GM23338 (cell line): ENCODE data around the gene DIDO1. TPM values are rescaled to one million over a fixed set of nuclear protein-coding genes. Genes with fewer than 3 reads are reported as not detected.

Source experiments
- ATAC-seq: fragments of 200-7000 bp; cut with Tn5 transposase; 3 replicates; pipeline ENCODE4 v1.9.1; 2020
- DNase-seq: peaks from one replicate; pipeline ENCODE4 v3.0.0-alpha.2; 2015; ENCODE audit warnings: low spot score
- H2AFZ ChIP-seq: fragments of 200-600 bp; sonication (generic); 2 replicates; pipeline ENCODE4 v1.8.0; 2016; ENCODE audit warnings: antibody characterized with exemption, mild to moderate bottlenecking, moderate library complexity
- H3F3A ChIP-seq: fragments of 200-600 bp; sonication (generic); replicated peaks from 2 replicates; pipeline ENCODE4 v1.8.0; 2017; ENCODE audit warnings: antibody characterized with exemption, mixed run types, low read depth
- H3K27ac ChIP-seq: fragments of 200-600 bp; sonication (generic); 2 replicates; pipeline ENCODE4 v1.6.1; 2016; ENCODE audit warnings: low read depth
- H3K27me3 ChIP-seq: fragments of 200-600 bp; sonication (generic); 2 replicates; pipeline ENCODE4 v1.8.0; 2016; ENCODE audit warnings: mild to moderate bottlenecking, mixed run types, moderate library complexity; ENCODE audit not compliant: insufficient read depth
- H3K36me3 ChIP-seq: fragments of 200-600 bp; sonication (generic); 2 replicates; pipeline ENCODE4 v1.8.0; 2016; ENCODE audit warnings: mild to moderate bottlenecking; ENCODE audit not compliant: insufficient read depth
- H3K4me1 ChIP-seq: fragments of 200-600 bp; sonication (generic); 2 replicates; pipeline ENCODE4 v1.8.0; 2016; ENCODE audit warnings: mild to moderate bottlenecking, moderate library complexity; ENCODE audit not compliant: insufficient read depth
- H3K4me2 ChIP-seq: fragments of 200-600 bp; sonication (generic); 2 replicates; pipeline ENCODE4 v1.7.1; 2017; ENCODE audit warnings: mixed run types
- H3K4me3 ChIP-seq: fragments of 200-600 bp; sonication (generic); 2 replicates; pipeline ENCODE4 v1.6.1; 2016; ENCODE audit warnings: mixed run types
- H3K79me2 ChIP-seq: fragments of 200-600 bp; sonication (generic); replicated peaks from 2 replicates; pipeline ENCODE4 v1.8.0; 2017; ENCODE audit warnings: mild to moderate bottlenecking; ENCODE audit not compliant: insufficient read depth
- H3K9me2 ChIP-seq: fragments of 200-600 bp; sonication (generic); 2 replicates; pipeline ENCODE4 v1.8.0; 2017; ENCODE audit not compliant: insufficient read depth
- H4K20me1 ChIP-seq: fragments of 200-600 bp; sonication (generic); replicated peaks from 2 replicates; pipeline ENCODE4 v1.8.0; 2017; ENCODE audit warnings: mild to moderate bottlenecking; ENCODE audit not compliant: insufficient read depth
- H3K27ac Mint-ChIP-seq: 2 replicates; pipeline ENCODE4 v1.8.0; 2020; ENCODE audit warnings: inconsistent platforms, mild to moderate bottlenecking, moderate library complexity, mixed read lengths
- H3K27me3 Mint-ChIP-seq: 3 replicates; pipeline ENCODE4 v1.8.0; 2022; ENCODE audit warnings: low read depth, mild to moderate bottlenecking, moderate library complexity, mixed read lengths, inconsistent platforms; ENCODE audit not compliant: insufficient read depth, poor library complexity
- H3K36me3 Mint-ChIP-seq: 3 replicates; pipeline ENCODE4 v1.8.0; 2021; ENCODE audit warnings: low read depth, mild to moderate bottlenecking, inconsistent platforms, moderate library complexity, mixed read lengths
- H3K4me1 Mint-ChIP-seq: 3 replicates; pipeline ENCODE4 v1.8.0; 2020; ENCODE audit warnings: mild to moderate bottlenecking, inconsistent platforms, mixed read lengths
- H3K4me3 Mint-ChIP-seq: 3 replicates; pipeline ENCODE4 v1.8.0; 2021; ENCODE audit warnings: moderate library complexity, mild to moderate bottlenecking, inconsistent platforms, mixed read lengths
- H3K9me3 Mint-ChIP-seq: 3 replicates; pipeline ENCODE4 v1.8.0; 2020; ENCODE audit warnings: moderate library complexity, mild to moderate bottlenecking, inconsistent platforms, mixed read lengths
- CREB1 ChIP-seq: fragments of 250-450 bp; sonication (Bioruptor Pico); IDR thresholded peaks from 2 replicates; pipeline ENCODE4 v1.5.0; 2020; ENCODE audit warnings: low read depth, mild to moderate bottlenecking, moderate library complexity
- CTCF ChIP-seq, 2 experiments: fragments of 200-600 bp in 1 of 2; sonication (generic) in 1 of 2; conservative IDR thresholded peaks; 2 replicates each; pipeline versions ENCODE4 v1.5.1 to v1.6.1; 2016 to 2017; ENCODE audit warnings: antibody characterized with exemption in 2 of 2, low read depth in 2 of 2, mild to moderate bottlenecking in 2 of 2, moderate library complexity in 1 of 2
- EZH2phosphoT487 ChIP-seq: fragments of 200-600 bp; sonication (generic); IDR thresholded peaks from one replicate; pipeline ENCODE4 v1.8.1; 2018; ENCODE audit warnings: antibody characterized with exemption; ENCODE audit not compliant: unreplicated experiment
- ZNF462 ChIP-seq: fragments of 250-450 bp; sonication (Bioruptor Pico); IDR thresholded peaks from 2 replicates; pipeline ENCODE4 v1.5.0; 2020; ENCODE audit warnings: mild to moderate bottlenecking, moderate library complexity
- polyA plus RNA-seq: library from polyadenylated mRNA; unstranded; fragments of >200 nt; fragmentation: Nextera tagmentation; extraction: Ambion mirVana; gene quantifications from 2 replicates; pipeline ENCODE4 v1.2.1, GENCODE V29; 2016
- total RNA-seq: library from RNA; depleted of rRNA; stranded (reverse); fragments of >200 nt; shearing (Covaris generic); gene quantifications from 2 replicates; pipeline ENCODE4 v1.2.3, GENCODE V29; 2014
- TF ChIP-seq, protein P1 (sequence below): IDR thresholded peaks from one replicate; pipeline ENCODE4 v1.6.1; 2018; ENCODE audit warnings: antibody characterized with exemption; ENCODE audit not compliant: unreplicated experiment

The DIDO1 gene
- total and polyA plus RNA-seq, 2 experiments from 2014 or later: 72.4 to 162 TPM

- DNase-seq: no peak
- H3K9me3 Mint-ChIP-seq: peaks cover 8% of the 10 kb centered on the region; the same call in 2 of the 3 replicates
- H3K27me3 Mint-ChIP-seq: peaks cover 15% of the 10 kb centered on the region
- no peaks in the 10 kb centered on the region for H3K9me2 ChIP-seq
- H3K4me3 ChIP-seq: peak overlapping the region; percentile 70
- H3K4me3 Mint-ChIP-seq: peak overlapping the region; percentile 71
- H3K27ac Mint-ChIP-seq: no peak overlapping the region
- ATAC-seq: no peak
- H3F3A ChIP-seq: peaks cover 15% of the 10 kb centered on the region; the same call in 1 of the 2 replicates
- peaks cover 35% of the 10 kb centered on the region for H3K79me2 ChIP-seq
- no peak overlapping the region for H3K27ac ChIP-seq
- peak overlapping the region; percentile 96 for H3K4me2 ChIP-seq
- peaks cover 10% of the 10 kb centered on the region for H3K27me3 ChIP-seq
- peaks cover 23% of the 10 kb centered on the region for H4K20me1 ChIP-seq
- peaks cover 10% of the 10 kb centered on the region; the same call in 1 of the 2 replicates for H3K4me1 ChIP-seq
- H3K36me3 ChIP-seq: peaks cover 20% of the 10 kb centered on the region
- H3K36me3 Mint-ChIP-seq: peaks cover 20% of the 10 kb centered on the region
- H2AFZ ChIP-seq: no peak overlapping the region
- H3K4me1 Mint-ChIP-seq: peaks cover 28% of the 10 kb centered on the region
- TF ChIP-seq, protein P1, sequence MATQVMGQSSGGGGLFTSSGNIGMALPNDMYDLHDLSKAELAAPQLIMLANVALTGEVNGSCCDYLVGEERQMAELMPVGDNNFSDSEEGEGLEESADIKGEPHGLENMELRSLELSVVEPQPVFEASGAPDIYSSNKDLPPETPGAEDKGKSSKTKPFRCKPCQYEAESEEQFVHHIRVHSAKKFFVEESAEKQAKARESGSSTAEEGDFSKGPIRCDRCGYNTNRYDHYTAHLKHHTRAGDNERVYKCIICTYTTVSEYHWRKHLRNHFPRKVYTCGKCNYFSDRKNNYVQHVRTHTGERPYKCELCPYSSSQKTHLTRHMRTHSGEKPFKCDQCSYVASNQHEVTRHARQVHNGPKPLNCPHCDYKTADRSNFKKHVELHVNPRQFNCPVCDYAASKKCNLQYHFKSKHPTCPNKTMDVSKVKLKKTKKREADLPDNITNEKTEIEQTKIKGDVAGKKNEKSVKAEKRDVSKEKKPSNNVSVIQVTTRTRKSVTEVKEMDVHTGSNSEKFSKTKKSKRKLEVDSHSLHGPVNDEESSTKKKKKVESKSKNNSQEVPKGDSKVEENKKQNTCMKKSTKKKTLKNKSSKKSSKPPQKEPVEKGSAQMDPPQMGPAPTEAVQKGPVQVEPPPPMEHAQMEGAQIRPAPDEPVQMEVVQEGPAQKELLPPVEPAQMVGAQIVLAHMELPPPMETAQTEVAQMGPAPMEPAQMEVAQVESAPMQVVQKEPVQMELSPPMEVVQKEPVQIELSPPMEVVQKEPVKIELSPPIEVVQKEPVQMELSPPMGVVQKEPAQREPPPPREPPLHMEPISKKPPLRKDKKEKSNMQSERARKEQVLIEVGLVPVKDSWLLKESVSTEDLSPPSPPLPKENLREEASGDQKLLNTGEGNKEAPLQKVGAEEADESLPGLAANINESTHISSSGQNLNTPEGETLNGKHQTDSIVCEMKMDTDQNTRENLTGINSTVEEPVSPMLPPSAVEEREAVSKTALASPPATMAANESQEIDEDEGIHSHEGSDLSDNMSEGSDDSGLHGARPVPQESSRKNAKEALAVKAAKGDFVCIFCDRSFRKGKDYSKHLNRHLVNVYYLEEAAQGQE: no peak
- TF ChIP-seq CREB1 (CRISPR knock-in tag) (no peak), ZNF462 (CRISPR knock-in tag) (no peak), EZH2phosphoT487 (no peak), CTCF (conservative IDR thresholded peaks at IDR 0.05; ENCODE audit: low read depth in 2 of 2) (no peak)
Observed at GRCh38 chr20:62859721-62860120, 66.6 kb downstream of the DIDO1 start.
